Activated CD8-positive, alpha-beta T cell treated with anti-CD3 and anti-CD28 coated beads for 36 hours (primary cell): ENCODE measurements around the gene ARPC2. TPM values are rescaled to one million over a fixed set of nuclear protein-coding genes. Genes with fewer than 3 reads are reported as not detected.

ENCODE experiments used
- ATAC-seq: fragments of 200-7000 bp; cut with Tn5 transposase; one replicate; pipeline ENCODE4 v1.10.0; 2021; ENCODE audit warnings: mild to moderate bottlenecking, moderate library complexity
- CTCF ChIA-PET: fragments of 350-600 bp; sonication (Branson Sonifier 250); formaldehyde crosslinking; loops from one replicate; lab custom pipeline; 2021; ENCODE audit warnings: antibody characterized with exemption; lab: Charles Lee
- POLR2A ChIA-PET: fragments of 350-600 bp; sonication (Branson Sonifier 250); formaldehyde crosslinking; loops from one replicate; lab custom pipeline; 2021; ENCODE audit warnings: antibody characterized with exemption; lab: Charles Lee
- DNase-seq: peaks from one replicate; pipeline ENCODE4 v3.0.0-alpha.2; 2020
- H3K27ac Mint-ChIP-seq: one replicate; pipeline ENCODE4 v1.8.0; 2021; ENCODE audit warnings: mild to moderate bottlenecking, mixed read lengths
- H3K27me3 Mint-ChIP-seq: one replicate; pipeline ENCODE4 v1.8.0; 2021; ENCODE audit warnings: mixed read lengths
- H3K36me3 Mint-ChIP-seq: one replicate; pipeline ENCODE4 v1.8.0; 2021; ENCODE audit warnings: low read depth, mixed read lengths
- H3K4me1 Mint-ChIP-seq: one replicate; pipeline ENCODE4 v1.8.0; 2021; ENCODE audit warnings: low read depth, mixed read lengths
- H3K4me3 Mint-ChIP-seq: one replicate; pipeline ENCODE4 v1.8.0; 2021; ENCODE audit warnings: mild to moderate bottlenecking, moderate library complexity, mixed read lengths
- H3K9me3 Mint-ChIP-seq: one replicate; pipeline ENCODE4 v1.8.0; 2021; ENCODE audit warnings: mixed read lengths
- intact Hi-C: fragments of 100-400 bp; cut with micrococcal nuclease; formaldehyde crosslinking; loops from one replicate; pipeline ENCODE4 v1.10.0; 2022
- total RNA-seq, 2 experiments: library from RNA; stranded (reverse); gene quantifications; one replicate each; pipeline ENCODE4 v1.2.3, GENCODE V29; 2021
- TF ChIP-seq, protein P1 (sequence below): fragments of 200-600 bp; IDR thresholded peaks from one replicate; pipeline ENCODE4 v1.8.0; 2022; ENCODE audit warnings: antibody characterized with exemption, mild to moderate bottlenecking

The ARPC2 gene
- total RNA-seq, 2 experiments from 2014 or later = 636 to 644 TPM

GRCh38 chr2:218186876-218187275 lies 30.1 kb upstream of the ARPC2 start:
- H3K9me3 Mint-ChIP-seq = no peaks in the 10 kb centered on the region
- H3K36me3 Mint-ChIP-seq = no peaks in the 10 kb centered on the region
- POLR2A ChIA-PET = interaction anchor here (1.1 kb wide), 1 partner anchor 69 kb away, joined by 4 read pairs; no protein-coding TSS in a partner anchor
- H3K4me3 Mint-ChIP-seq = no peak overlapping the region
- intact Hi-C loops = loop anchor here (5.0 kb wide), 2 partner anchors 40 to 70 kb away; no protein-coding TSS in a partner anchor
- DNase-seq = no peak
- TF ChIP-seq, protein P1, sequence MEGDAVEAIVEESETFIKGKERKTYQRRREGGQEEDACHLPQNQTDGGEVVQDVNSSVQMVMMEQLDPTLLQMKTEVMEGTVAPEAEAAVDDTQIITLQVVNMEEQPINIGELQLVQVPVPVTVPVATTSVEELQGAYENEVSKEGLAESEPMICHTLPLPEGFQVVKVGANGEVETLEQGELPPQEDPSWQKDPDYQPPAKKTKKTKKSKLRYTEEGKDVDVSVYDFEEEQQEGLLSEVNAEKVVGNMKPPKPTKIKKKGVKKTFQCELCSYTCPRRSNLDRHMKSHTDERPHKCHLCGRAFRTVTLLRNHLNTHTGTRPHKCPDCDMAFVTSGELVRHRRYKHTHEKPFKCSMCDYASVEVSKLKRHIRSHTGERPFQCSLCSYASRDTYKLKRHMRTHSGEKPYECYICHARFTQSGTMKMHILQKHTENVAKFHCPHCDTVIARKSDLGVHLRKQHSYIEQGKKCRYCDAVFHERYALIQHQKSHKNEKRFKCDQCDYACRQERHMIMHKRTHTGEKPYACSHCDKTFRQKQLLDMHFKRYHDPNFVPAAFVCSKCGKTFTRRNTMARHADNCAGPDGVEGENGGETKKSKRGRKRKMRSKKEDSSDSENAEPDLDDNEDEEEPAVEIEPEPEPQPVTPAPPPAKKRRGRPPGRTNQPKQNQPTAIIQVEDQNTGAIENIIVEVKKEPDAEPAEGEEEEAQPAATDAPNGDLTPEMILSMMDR = no peak
- peaks cover 9% of the 10 kb centered on the region for H3K4me1 Mint-ChIP-seq
- peak overlapping the region; percentile 53 for H3K27ac Mint-ChIP-seq
- ATAC-seq = no peak
- CTCF ChIA-PET = interaction anchor here (0.6 to 5.2 kb wide), 11 partner anchors 19 to 88 kb away, joined by 3 to 27 read pairs (median 4); partner anchors contain the start of gene CXCR1
- H3K27me3 Mint-ChIP-seq = no peaks in the 10 kb centered on the region

DNA sequence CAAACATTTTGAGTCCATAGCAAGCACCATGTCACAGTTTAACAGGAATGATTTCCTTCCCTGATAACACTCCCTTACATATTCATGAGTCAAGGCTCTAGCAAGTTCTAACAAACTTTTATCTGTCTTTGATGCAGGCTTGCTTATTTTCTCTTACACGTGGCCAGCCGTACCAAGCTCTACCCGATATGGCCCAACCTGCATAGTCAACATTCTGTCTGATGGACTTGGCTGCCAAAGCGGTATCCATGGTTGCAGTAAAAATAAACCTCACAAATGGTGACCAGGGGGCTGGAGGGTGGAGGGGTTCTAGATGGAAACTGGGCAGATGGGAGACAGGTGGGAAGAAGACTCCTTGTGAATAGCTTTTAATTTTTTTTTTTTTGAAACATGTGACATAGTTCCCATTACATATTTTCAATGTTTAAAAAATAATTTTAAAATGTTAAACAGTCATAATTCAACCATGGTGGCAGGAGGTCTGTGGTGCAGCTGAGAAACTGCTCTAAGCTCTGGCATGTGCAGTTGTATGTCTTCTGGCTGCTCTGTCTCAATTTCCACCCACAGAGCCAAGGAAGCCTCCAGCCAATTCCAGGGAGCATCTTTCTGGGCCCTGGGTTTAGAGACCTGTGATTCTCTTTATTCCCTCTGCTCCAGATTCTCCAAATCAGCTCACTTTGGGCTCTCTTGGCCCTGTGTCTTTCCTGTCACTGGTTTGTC lies 29.5 kb upstream of the ARPC2 start:
- DNase-seq = no peak
- intact Hi-C loops = loop anchor here (5.0 kb wide), 2 partner anchors 40 to 70 kb away; no protein-coding TSS in a partner anchor
- no peak for ATAC-seq
- no peaks in the 10 kb centered on the region for H3K36me3 Mint-ChIP-seq
- TF ChIP-seq, protein P1 = no peak
- no peaks in the 10 kb centered on the region for H3K27me3 Mint-ChIP-seq
- H3K4me3 Mint-ChIP-seq = no peak overlapping the region
- ChIA-PET POLR2A (interaction anchor here (0.7 to 1.1 kb wide), 3 partner anchors 44 to 68 kb away, joined by 3 to 4 read pairs (median 4); no protein-coding TSS in a partner anchor), CTCF (interaction anchor here (0.6 to 5.2 kb wide), 12 partner anchors 19 to 88 kb away, joined by 3 to 27 read pairs (median 4); partner anchors contain the start of gene CXCR1)
- no peaks in the 10 kb centered on the region for H3K9me3 Mint-ChIP-seq
- H3K4me1 Mint-ChIP-seq = peaks cover 9% of the 10 kb centered on the region
- peak overlapping the region; percentile 53 for H3K27ac Mint-ChIP-seq

- Mint-ChIP-seq H3K4me1 (peaks cover 9% of the 10 kb centered on the region), H3K27me3 (no peaks in the 10 kb centered on the region), H3K36me3 (no peaks in the 10 kb centered on the region), H3K4me3 (no peak overlapping the region), H3K27ac (no peak overlapping the region), H3K9me3 (no peaks in the 10 kb centered on the region)
- CTCF ChIA-PET = interaction anchor here (2.1 to 5.2 kb wide), 3 partner anchors 20 to 70 kb away, joined by 5 to 27 read pairs (median 23); partner anchors contain the start of gene CXCR1
- TF ChIP-seq, protein P1 = no peak
- intact Hi-C loops = loop anchor here (5.0 kb wide), 2 partner anchors 39 to 69 kb away; no protein-coding TSS in a partner anchor
- ATAC-seq (no peak), DNase-seq (no peak)
- POLR2A ChIA-PET = no interaction called here
These were observed 28.5 kb upstream of the ARPC2 start for GRCh38 chr2:218188528-218188927.

DNA sequence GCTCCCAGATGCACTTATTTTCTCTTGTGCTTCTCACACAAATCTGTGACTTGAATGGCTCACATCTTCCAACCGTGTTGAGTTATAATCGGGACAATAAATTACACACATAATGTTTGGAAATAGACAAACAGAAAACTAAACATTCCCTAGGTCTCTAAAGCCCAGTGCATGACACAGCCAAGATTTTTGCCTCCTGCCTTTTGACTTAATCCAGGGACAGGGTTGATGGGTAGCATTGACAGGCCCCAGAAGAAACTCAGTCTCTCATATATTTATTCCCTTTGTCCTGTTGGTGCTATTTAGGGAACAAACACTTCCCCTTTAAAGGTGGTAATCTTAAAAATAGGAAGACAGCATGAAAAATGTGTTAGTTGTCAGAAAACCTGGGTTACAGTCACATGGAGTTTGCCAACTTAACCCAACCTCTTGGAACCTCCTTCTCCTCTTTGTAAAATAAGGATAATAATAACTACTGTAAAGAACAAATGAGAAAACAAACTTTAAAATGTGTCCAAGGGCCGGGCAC lies 24.0 kb upstream of the ARPC2 start:
- Mint-ChIP-seq H3K27ac (no peak overlapping the region), H3K27me3 (no peaks in the 10 kb centered on the region), H3K4me3 (no peak overlapping the region), H3K4me1 (no peaks in the 10 kb centered on the region), H3K9me3 (no peaks in the 10 kb centered on the region), H3K36me3 (no peaks in the 10 kb centered on the region)
- TF ChIP-seq, protein P1 = no peak
- ATAC-seq (no peak), DNase-seq (no peak)
- intact Hi-C loops = no loop called here
- ChIA-PET POLR2A (no interaction called here), CTCF (no interaction called here)

- ChIA-PET POLR2A (no interaction called here), CTCF (interaction anchor here (1.2 kb wide), 1 partner anchor 64 kb away, joined by 3 read pairs; no protein-coding TSS in a partner anchor)
- Mint-ChIP-seq H3K4me1 (no peaks in the 10 kb centered on the region), H3K9me3 (no peaks in the 10 kb centered on the region), H3K4me3 (no peak overlapping the region), H3K36me3 (no peaks in the 10 kb centered on the region), H3K27ac (no peak overlapping the region), H3K27me3 (no peaks in the 10 kb centered on the region)
- intact Hi-C loops = no loop called here
- ATAC-seq (no peak), DNase-seq (no peak)
- TF ChIP-seq, protein P1 = no peak
These were observed 23.3 kb upstream of the ARPC2 start for GRCh38 chr2:218193701-218194100.
